Measurements from ENCODE around the gene ATP8A1. TPM values are rescaled to one million over a fixed set of nuclear protein-coding genes. Genes with fewer than 3 reads are reported as not detected.

Gene ATP8A1
- total RNA-seq, 2 donors from 2014 or later, result 17.9 to 18.7 TPM

DNA sequence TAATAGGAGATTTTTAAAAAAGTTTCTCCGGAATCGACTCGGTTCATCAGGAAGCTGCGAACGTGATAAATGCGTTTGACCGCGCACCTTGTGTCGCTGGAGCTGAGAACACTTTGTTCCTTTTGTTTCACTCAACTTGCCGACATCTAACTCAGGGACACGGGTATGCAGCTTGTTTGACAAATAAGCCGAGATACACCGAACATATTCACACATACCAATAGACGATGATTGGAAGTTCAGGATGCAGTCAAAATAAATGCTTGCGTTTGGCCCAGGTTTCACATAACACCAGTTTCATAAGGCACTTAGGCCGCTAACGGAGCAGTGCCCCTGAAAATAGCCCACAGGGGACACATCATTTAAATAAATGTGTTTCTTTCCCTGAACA, 260.5 kb downstream of the ATP8A1 start:
- H3K9me3 Mint-ChIP-seq, result no peaks in the 10 kb centered on the region
- no peak overlapping the region for H3K27ac Mint-ChIP-seq
- peaks cover 41% of the 10 kb centered on the region for H3K4me1 Mint-ChIP-seq
- TF ChIP-seq, protein P1, sequence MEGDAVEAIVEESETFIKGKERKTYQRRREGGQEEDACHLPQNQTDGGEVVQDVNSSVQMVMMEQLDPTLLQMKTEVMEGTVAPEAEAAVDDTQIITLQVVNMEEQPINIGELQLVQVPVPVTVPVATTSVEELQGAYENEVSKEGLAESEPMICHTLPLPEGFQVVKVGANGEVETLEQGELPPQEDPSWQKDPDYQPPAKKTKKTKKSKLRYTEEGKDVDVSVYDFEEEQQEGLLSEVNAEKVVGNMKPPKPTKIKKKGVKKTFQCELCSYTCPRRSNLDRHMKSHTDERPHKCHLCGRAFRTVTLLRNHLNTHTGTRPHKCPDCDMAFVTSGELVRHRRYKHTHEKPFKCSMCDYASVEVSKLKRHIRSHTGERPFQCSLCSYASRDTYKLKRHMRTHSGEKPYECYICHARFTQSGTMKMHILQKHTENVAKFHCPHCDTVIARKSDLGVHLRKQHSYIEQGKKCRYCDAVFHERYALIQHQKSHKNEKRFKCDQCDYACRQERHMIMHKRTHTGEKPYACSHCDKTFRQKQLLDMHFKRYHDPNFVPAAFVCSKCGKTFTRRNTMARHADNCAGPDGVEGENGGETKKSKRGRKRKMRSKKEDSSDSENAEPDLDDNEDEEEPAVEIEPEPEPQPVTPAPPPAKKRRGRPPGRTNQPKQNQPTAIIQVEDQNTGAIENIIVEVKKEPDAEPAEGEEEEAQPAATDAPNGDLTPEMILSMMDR (conservative IDR thresholded peaks at IDR 0.05), result no peak
- peak; percentile 51 for DNase-seq
- peaks cover 6% of the 10 kb centered on the region for H3K36me3 Mint-ChIP-seq (ENCODE audit: low read depth)
- Histone ChIP-seq H3K27me3 (ENCODE audit: control insufficient read depth, insufficient read depth, low read length, poor library complexity, severe bottlenecking) (peaks cover 68% of the 10 kb centered on the region), H3K9ac (ENCODE audit: extremely low read depth, low read length, poor library complexity, severe bottlenecking) (no peak overlapping the region), H3K4me3 (ENCODE audit: low read length) (peak overlapping the region; percentile 92), H3K9me3 (ENCODE audit: control insufficient read depth, low read length) (no peaks in the 10 kb centered on the region), H3K4me1 (ENCODE audit: control insufficient read depth, insufficient read depth, low read length) (no peaks in the 10 kb centered on the region), H3K36me3 (ENCODE audit: control insufficient read depth, insufficient read depth, low read length) (no peaks in the 10 kb centered on the region), H3K27ac (ENCODE audit: low read depth, low read length) (no peak overlapping the region)
- WGBS, 2 experiments (ENCODE audit: insufficient coverage in 1 of 2, insufficient read length in 1 of 2), result 17 to 18% methylated on average over 13 to 17 of the region's 17 CpGs
- peak overlapping the region; percentile 81 for H3K4me3 Mint-ChIP-seq
- H3K27me3 Mint-ChIP-seq (ENCODE audit: insufficient read depth), result peaks cover 77% of the 10 kb centered on the region

DNA sequence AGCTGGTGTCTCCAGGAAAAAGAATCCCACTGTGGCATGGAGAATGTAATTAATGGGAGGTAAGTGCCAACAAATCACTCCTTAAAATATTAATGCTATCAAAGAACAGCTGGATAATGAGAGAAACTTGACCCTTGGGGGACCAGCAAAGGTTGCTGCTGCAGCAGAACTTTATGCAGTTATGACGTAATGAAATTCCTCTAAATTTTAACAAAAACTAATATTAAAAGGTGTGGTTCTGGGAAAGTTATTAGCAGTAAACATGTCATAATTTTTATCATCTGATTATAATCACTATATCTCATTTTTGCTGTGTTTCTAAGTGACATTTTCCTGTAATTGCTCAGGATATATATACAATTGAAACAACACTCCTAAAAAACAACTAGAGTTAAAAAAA, 261.3 kb downstream of the ATP8A1 start:
- H3K27me3 ChIP-seq (ENCODE audit: control insufficient read depth, insufficient read depth, low read length, poor library complexity, severe bottlenecking), result peaks cover 62% of the 10 kb centered on the region
- H3K4me1 ChIP-seq (ENCODE audit: control insufficient read depth, insufficient read depth, low read length), result no peaks in the 10 kb centered on the region
- no peak overlapping the region for H3K27ac ChIP-seq (ENCODE audit: low read depth, low read length)
- WGBS, 2 experiments (ENCODE audit: insufficient coverage in 1 of 2, insufficient read length in 1 of 2), result 71% methylated on average over 1 of the region's 1 CpG; no CpG with 5 or more reads in 1 of the 2 experiments
- DNase-seq, result no peak
- H3K4me3 ChIP-seq (ENCODE audit: low read length), result no peak overlapping the region
- no peaks in the 10 kb centered on the region for H3K36me3 Mint-ChIP-seq (ENCODE audit: low read depth)
- TF ChIP-seq, protein P1 (conservative IDR thresholded peaks at IDR 0.05), result no peak
- no peaks in the 10 kb centered on the region for H3K9me3 Mint-ChIP-seq
- H3K9me3 ChIP-seq (ENCODE audit: control insufficient read depth, low read length), result no peaks in the 10 kb centered on the region
- H3K4me3 Mint-ChIP-seq, result no peak overlapping the region
- H3K27ac Mint-ChIP-seq, result no peak overlapping the region
- no peaks in the 10 kb centered on the region for H3K36me3 ChIP-seq (ENCODE audit: control insufficient read depth, insufficient read depth, low read length)
- H3K9ac ChIP-seq (ENCODE audit: extremely low read depth, low read length, poor library complexity, severe bottlenecking), result no peak overlapping the region
- peaks cover 37% of the 10 kb centered on the region for H3K4me1 Mint-ChIP-seq
- H3K27me3 Mint-ChIP-seq (ENCODE audit: insufficient read depth), result peaks cover 71% of the 10 kb centered on the region

DNA sequence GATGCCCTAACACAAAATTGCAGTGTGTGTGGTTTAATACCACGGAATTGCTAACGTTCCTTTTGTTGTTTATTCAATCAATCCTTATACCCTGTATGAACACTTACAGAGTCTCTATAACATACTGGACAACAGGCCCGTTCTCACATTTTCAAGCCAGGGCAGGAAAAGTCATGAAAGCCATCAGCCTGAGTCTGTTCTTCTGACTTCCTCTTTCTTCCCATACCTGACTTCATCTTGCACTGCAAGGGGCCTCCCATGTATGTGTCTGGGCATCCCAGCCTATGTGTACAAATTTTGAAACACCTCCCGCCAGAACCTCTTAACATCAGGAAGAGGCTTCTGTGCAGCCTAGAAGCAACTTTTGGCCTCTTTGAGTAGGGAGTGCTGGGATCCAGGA, 264.5 kb downstream of the ATP8A1 start:
- Mint-ChIP-seq H3K27me3 (ENCODE audit: insufficient read depth) (peaks cover 45% of the 10 kb centered on the region), H3K4me1 (peaks cover 22% of the 10 kb centered on the region), H3K9me3 (no peaks in the 10 kb centered on the region), H3K27ac (no peak overlapping the region), H3K4me3 (no peak overlapping the region), H3K36me3 (ENCODE audit: low read depth) (no peaks in the 10 kb centered on the region)
- no peak overlapping the region for H3K27ac ChIP-seq (ENCODE audit: low read depth, low read length)
- no peak overlapping the region for H3K9ac ChIP-seq (ENCODE audit: extremely low read depth, low read length, poor library complexity, severe bottlenecking)
- no peaks in the 10 kb centered on the region for H3K4me1 ChIP-seq (ENCODE audit: control insufficient read depth, insufficient read depth, low read length)
- no peaks in the 10 kb centered on the region for H3K36me3 ChIP-seq (ENCODE audit: control insufficient read depth, insufficient read depth, low read length)
- WGBS, 2 experiments (ENCODE audit: insufficient coverage in 1 of 2, insufficient read length in 1 of 2), result 90 to 92% methylated on average over 4 of the region's 4 CpGs
- H3K27me3 ChIP-seq (ENCODE audit: control insufficient read depth, insufficient read depth, low read length, poor library complexity, severe bottlenecking), result peaks cover 30% of the 10 kb centered on the region
- TF ChIP-seq, protein P1 (conservative IDR thresholded peaks at IDR 0.05), result no peak
- DNase-seq, result no peak
- no peaks in the 10 kb centered on the region for H3K9me3 ChIP-seq (ENCODE audit: control insufficient read depth, low read length)
- H3K4me3 ChIP-seq (ENCODE audit: low read length), result no peak overlapping the region

Data from endodermal cell (in vitro differentiated cells).